ENCODE data around the gene PCNT.

DNA sequence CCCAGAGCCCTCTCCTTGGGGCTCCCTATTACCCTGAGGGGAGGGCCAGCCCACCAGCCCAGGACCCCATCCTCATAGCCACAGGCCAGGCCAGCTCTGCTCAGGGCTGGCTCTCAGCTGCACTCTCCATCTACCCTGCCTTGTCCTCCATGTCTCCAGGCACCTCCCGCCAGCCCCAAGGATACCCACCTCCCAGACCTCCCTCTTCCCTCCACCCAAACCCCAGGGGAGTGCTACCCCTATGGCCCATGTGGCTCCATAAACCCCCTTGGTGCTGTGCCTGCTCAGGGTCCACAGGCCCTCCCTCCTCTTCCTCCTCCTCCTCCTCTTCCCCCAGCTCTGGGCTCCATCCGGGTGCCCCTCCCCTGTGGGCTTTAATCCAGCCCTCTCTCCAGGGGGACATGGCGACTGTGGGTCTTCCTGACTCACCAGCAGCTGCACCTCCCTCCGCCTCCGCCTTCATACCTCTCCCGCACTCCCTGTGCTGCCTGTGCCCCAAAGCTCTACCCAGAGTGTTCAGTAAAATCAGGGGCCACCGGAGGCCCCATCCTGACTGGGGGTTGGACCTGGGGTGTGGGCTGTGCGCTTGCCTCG lies 28.7 kb upstream of the PCNT start:
- no peak for TF ChIP-seq CTCF (IDR thresholded peaks at IDR 0.05 in 4 of 5, conservative IDR thresholded peaks at IDR 0.05 in 1 of 5)
- no peak for TF ChIP-seq POLR2A (IDR thresholded peaks at IDR 0.05)
